GM23248 (cell line): ENCODE results near the gene CACNG5.

Experiments
- EZH2 ChIP-seq: fragments of 200-600 bp; sonication (generic); IDR thresholded peaks from 2 replicates; pipeline ENCODE4 v1.6.1; 2018; ENCODE audit warnings: antibody characterized with exemption, mild to moderate bottlenecking; ENCODE audit not compliant: insufficient read depth, poor library complexity, severe bottlenecking
- EZH2phosphoT487 ChIP-seq: fragments of 200-600 bp; sonication (generic); IDR thresholded peaks from 2 replicates; pipeline ENCODE4 v1.6.1; 2018; ENCODE audit warnings: antibody characterized with exemption, moderate library complexity, mild to moderate bottlenecking, low read depth; ENCODE audit not compliant: insufficient read depth

GRCh38 chr17:66822009-66822408 is 12.9 kb upstream of the CACNG5 start:
- TF ChIP-seq EZH2phosphoT487: no peak
- TF ChIP-seq EZH2: no peak
